Vagina (tissue), 2 donors: ENCODE measurements around the gene FAM76B.

Experiments used
- CTCF ChIP-seq, 3 experiments: fragments of 450-650 bp in 2 of 3; fragments of 200-600 bp in 1 of 3; sonication (generic) in 1 of 3; IDR thresholded peaks; one replicate each; pipeline ENCODE4 v1.5.1; 2017 to 2019; ENCODE audit warnings: antibody characterized with exemption in 3 of 3, mild to moderate bottlenecking in 2 of 3, moderate library complexity in 2 of 3
- POLR2A ChIP-seq, 2 donors: fragments of 450-650 bp; IDR thresholded peaks; one replicate each; pipeline ENCODE4 v1.6.1; 2017; ENCODE audit warnings: antibody characterized with exemption in 2 of 2, mild to moderate bottlenecking in 2 of 2, moderate library complexity in 2 of 2
- POLR2AphosphoS5 ChIP-seq, 2 donors: sonication (generic); formaldehyde crosslinking; IDR thresholded peaks; one replicate each; pipeline ENCODE4 v1.9.0; 2017; ENCODE audit warnings: antibody characterized with exemption in 2 of 2, mild to moderate bottlenecking in 2 of 2, low read depth in 1 of 2; ENCODE audit not compliant: insufficient read depth in 1 of 2

- TF ChIP-seq CTCF (IDR thresholded peaks at IDR 0.05) (no peak), POLR2A (IDR thresholded peaks at IDR 0.05) (no peak), POLR2AphosphoS5 (IDR thresholded peaks at IDR 0.05; ENCODE audit: insufficient read depth in 1 of 2, low read depth in 1 of 2) (no peak)
Measured at GRCh38 chr11:95827696-95828095, 38.1 kb upstream of the FAM76B start.
